Neuron (in vitro differentiated cells): ENCODE data around the gene COX7A2.

ENCODE experiments used
- H2AFZ ChIP-seq: one replicate; pipeline ENCODE4 v1.6.1; 2013; ENCODE audit warnings: low read depth, mild to moderate bottlenecking, inconsistent platforms, low read length, moderate library complexity
- H3K27me3 ChIP-seq: one replicate; pipeline ENCODE4 v1.6.1; 2013; ENCODE audit warnings: low read length; ENCODE audit not compliant: insufficient read depth
- H3K36me3 ChIP-seq: one replicate; pipeline ENCODE4 v1.6.1; 2013; ENCODE audit warnings: low read length; ENCODE audit not compliant: insufficient read depth
- H3K4me1 ChIP-seq: one replicate; pipeline ENCODE4 v1.6.1; 2013; ENCODE audit warnings: low read length; ENCODE audit not compliant: insufficient read depth
- H3K4me3 ChIP-seq: 2 replicates; pipeline ENCODE4 v1.5.1; 2013; ENCODE audit warnings: mild to moderate bottlenecking, low read length, moderate library complexity
- H3K9me3 ChIP-seq: one replicate; pipeline ENCODE4 v1.6.1; 2013; ENCODE audit warnings: low read length

The COX7A2 gene

GRCh38 chr6:75208298-75209183 is 35.1 kb downstream of the COX7A2 start:
- no peak overlapping the region for H3K4me3 ChIP-seq

GRCh38 chr6:75206576-75207342 is 36.8 kb downstream of the COX7A2 start:
- H3K4me3 ChIP-seq = no peak overlapping the region
- H3K36me3 ChIP-seq = no peaks in the 10 kb centered on the region
- no peaks in the 10 kb centered on the region for H3K9me3 ChIP-seq
- H3K27me3 ChIP-seq = peaks cover 83% of the 10 kb centered on the region
- H2AFZ ChIP-seq = no peak overlapping the region
- peaks cover 7% of the 10 kb centered on the region for H3K4me1 ChIP-seq

More at GRCh38 chr6:75208298-75209183, 35.1 kb downstream of the COX7A2 start:
- H3K9me3 ChIP-seq = no peaks in the 10 kb centered on the region
- H3K27me3 ChIP-seq = peaks cover 66% of the 10 kb centered on the region
- H3K36me3 ChIP-seq = no peaks in the 10 kb centered on the region
- peaks cover 22% of the 10 kb centered on the region for H3K4me1 ChIP-seq
- H2AFZ ChIP-seq = no peak overlapping the region

GRCh38 chr6:75205776-75206575 is 37.6 kb downstream of the COX7A2 start, which contains the start of gene COL12A1:
Gene COL12A1 (minus strand): TSS chr6:75206053. CDS start chr6:75202792, 3,261 bp downstream.
- Histone ChIP-seq H3K4me3 (no peak within 1 kb of the TSS), H3K27me3 (peaks cover 91% of the 10 kb centered on the region), H2AFZ (peak within 1 kb of the TSS; percentile 78), H3K4me1 (peaks cover 6% of the 10 kb centered on the region), H3K36me3 (no peaks in the 10 kb centered on the region), H3K9me3 (no peaks in the 10 kb centered on the region)

GRCh38 chr6:75204959-75205775 is 38.4 kb downstream of the COX7A2 start:
- Histone ChIP-seq H3K4me3 (no peak overlapping the region), H3K36me3 (no peaks in the 10 kb centered on the region), H3K4me1 (peaks cover 6% of the 10 kb centered on the region), H2AFZ (peak overlapping the region; percentile 78), H3K9me3 (no peaks in the 10 kb centered on the region), H3K27me3 (peaks cover 90% of the 10 kb centered on the region)

GRCh38 chr6:75204217-75204958 is 39.2 kb downstream of the COX7A2 start:
- H2AFZ ChIP-seq = no peak overlapping the region
- H3K27me3 ChIP-seq = peaks cover 82% of the 10 kb centered on the region
- no peak overlapping the region for H3K4me3 ChIP-seq
- H3K9me3 ChIP-seq = no peaks in the 10 kb centered on the region
- H3K4me1 ChIP-seq = peaks cover 6% of the 10 kb centered on the region
- no peaks in the 10 kb centered on the region for H3K36me3 ChIP-seq

GRCh38 chr6:75203721-75204120 is 39.9 kb downstream of the COX7A2 start:
- Histone ChIP-seq H3K27me3 (peaks cover 76% of the 10 kb centered on the region), H3K9me3 (no peaks in the 10 kb centered on the region), H3K36me3 (no peaks in the 10 kb centered on the region), H3K4me1 (peaks cover 6% of the 10 kb centered on the region), H3K4me3 (no peak overlapping the region), H2AFZ (no peak overlapping the region)

GRCh38 chr6:75202676-75203131 is 40.9 kb downstream of the COX7A2 start:
- no peaks in the 10 kb centered on the region for H3K36me3 ChIP-seq
- H2AFZ ChIP-seq = no peak overlapping the region
- H3K9me3 ChIP-seq = no peaks in the 10 kb centered on the region
- H3K4me1 ChIP-seq = peaks cover 6% of the 10 kb centered on the region
- H3K27me3 ChIP-seq = peaks cover 66% of the 10 kb centered on the region
- H3K4me3 ChIP-seq = no peak overlapping the region

- H3K4me1 ChIP-seq = peaks cover 6% of the 10 kb centered on the region
- H3K9me3 ChIP-seq = no peaks in the 10 kb centered on the region
- H3K36me3 ChIP-seq = no peaks in the 10 kb centered on the region
- no peak overlapping the region for H2AFZ ChIP-seq
- H3K27me3 ChIP-seq = peaks cover 60% of the 10 kb centered on the region
- no peak overlapping the region for H3K4me3 ChIP-seq
Observed at GRCh38 chr6:75201901-75202672, 41.5 kb downstream of the COX7A2 start.

GRCh38 chr6:75201021-75201420 is 42.6 kb downstream of the COX7A2 start:
- no peak overlapping the region for H2AFZ ChIP-seq
- peaks cover 6% of the 10 kb centered on the region for H3K4me1 ChIP-seq
- no peaks in the 10 kb centered on the region for H3K36me3 ChIP-seq
- no peak overlapping the region for H3K4me3 ChIP-seq
- H3K27me3 ChIP-seq = peaks cover 49% of the 10 kb centered on the region
- H3K9me3 ChIP-seq = no peaks in the 10 kb centered on the region

- Histone ChIP-seq H3K36me3 (no peaks in the 10 kb centered on the region), H3K27me3 (peaks cover 38% of the 10 kb centered on the region), H2AFZ (no peak overlapping the region), H3K9me3 (no peaks in the 10 kb centered on the region), H3K4me3 (no peak overlapping the region), H3K4me1 (peaks cover 6% of the 10 kb centered on the region)
Observed at GRCh38 chr6:75199889-75200288, 43.7 kb downstream of the COX7A2 start.

GRCh38 chr6:75196081-75196687 is 47.4 kb downstream of the COX7A2 start:
- no peaks in the 10 kb centered on the region for H3K9me3 ChIP-seq
- peaks cover 4% of the 10 kb centered on the region for H3K27me3 ChIP-seq
- H3K36me3 ChIP-seq = no peaks in the 10 kb centered on the region
- H2AFZ ChIP-seq = no peak overlapping the region
- no peaks in the 10 kb centered on the region for H3K4me1 ChIP-seq
- H3K4me3 ChIP-seq = no peak overlapping the region
